Panc1 (cell line): ENCODE results near the gene USP10. TPM values are rescaled to one million over a fixed set of nuclear protein-coding genes. Genes with fewer than 3 reads are reported as not detected.

Experiments
- ATAC-seq: fragments of 200-7000 bp; cut with Tn5 transposase; 2 replicates; pipeline ENCODE4 v1.9.1; 2020; ENCODE audit warnings: mild to moderate bottlenecking, moderate library complexity
- BruUV-seq: library from RNA; stranded (reverse); fragments of 400-500 nt; replicated peaks from 2 replicates; lab custom pipeline; 2021; lab: Mats Ljungman, UMichigan
- CTCF ChIA-PET: fragments of 300-600 bp; sonication (Branson Sonifier 250); formaldehyde crosslinking; loops from one replicate; lab custom pipeline; 2022; ENCODE audit warnings: antibody characterized with exemption; lab: Charles Lee
- POLR2A ChIA-PET: fragments of 300-600 bp; sonication (Branson Sonifier 250); formaldehyde crosslinking; loops from one replicate; lab custom pipeline; 2022; ENCODE audit warnings: antibody characterized with exemption; lab: Charles Lee
- DNase-seq: peaks from one replicate; pipeline ENCODE4 v3.0.0-alpha.2; 2010; ENCODE audit warnings: low read depth, low spot score
- H3K27ac ChIP-seq: 2 replicates; pipeline ENCODE4 v1.5.1; 2011; ENCODE audit warnings: mild to moderate bottlenecking, low read length, inconsistent platforms
- H3K27me3 ChIP-seq: fragments of 200-500 bp; sonication (Bioruptor generic); 2 replicates; pipeline ENCODE4 v1.6.0; 2014; ENCODE audit warnings: low read length, inconsistent platforms; ENCODE audit not compliant: control insufficient read depth, insufficient read depth
- H3K36me3 ChIP-seq: fragments of 200-500 bp; sonication (Bioruptor generic); 2 replicates; pipeline ENCODE4 v1.5.1; 2014; ENCODE audit warnings: inconsistent platforms, mild to moderate bottlenecking, low read length, moderate library complexity; ENCODE audit not compliant: control insufficient read depth, insufficient read depth
- H3K4me1 ChIP-seq: 2 replicates; pipeline ENCODE4 v1.5.1; 2011; ENCODE audit warnings: inconsistent platforms, mild to moderate bottlenecking, low read length, moderate library complexity; ENCODE audit not compliant: control insufficient read depth, insufficient read depth
- H3K4me3 ChIP-seq, 2 experiments: 2 replicates each; pipeline ENCODE4 v1.5.1; 2011 to 2012; ENCODE audit warnings: low read depth in 2 of 2, low read length in 2 of 2, mild to moderate bottlenecking in 2 of 2, inconsistent platforms in 1 of 2, moderate library complexity in 1 of 2
- H3K9me3 ChIP-seq: fragments of 200-500 bp; sonication (Bioruptor generic); 2 replicates; pipeline ENCODE4 v1.5.1; 2014; ENCODE audit warnings: low read depth, mild to moderate bottlenecking, inconsistent platforms, low read length, moderate library complexity; ENCODE audit not compliant: control insufficient read depth, insufficient read depth
- POLR2AphosphoS5 ChIP-seq: IDR thresholded peaks from 2 replicates; pipeline ENCODE4 v1.6.1; 2012; ENCODE audit warnings: mild to moderate bottlenecking, low read depth, low read length, moderate library complexity
- SIN3A ChIP-seq: IDR thresholded peaks from 2 replicates; pipeline ENCODE4 v1.6.1; 2012; ENCODE audit warnings: low read depth, mild to moderate bottlenecking, low read length, moderate library complexity, borderline replicate concordance; ENCODE audit not compliant: insufficient read depth
- TCF7L2 ChIP-seq: IDR thresholded peaks from 2 replicates; pipeline ENCODE4 v1.6.1; 2011; ENCODE audit warnings: mild to moderate bottlenecking, low read depth, low read length, inconsistent platforms
- in situ Hi-C: cut with HindIII; loops from 2 replicates; pipeline ENCODE4 v1.10.0; 2016; ENCODE audit warnings: low sequenced_read_pairs, low pct_unique_long_range_greater_than_20kb
- intact Hi-C: fragments of 100-400 bp; cut with micrococcal nuclease; formaldehyde crosslinking; loops from one replicate; pipeline ENCODE4 v1.10.0; 2022; ENCODE audit not compliant: unreplicated experiment
- total RNA-seq: library from RNA; stranded (reverse); gene quantifications from one replicate; pipeline ENCODE4 v1.2.1, GENCODE V29; 2021; ENCODE audit not compliant: unreplicated experiment
- TF ChIP-seq, protein P1 (sequence below), 2 experiments: IDR thresholded peaks; 2 replicates each; pipeline ENCODE4 v1.6.1; 2011 to 2012; ENCODE audit warnings: low read depth in 2 of 2, control low read depth in 1 of 2, low read length in 1 of 2, mild to moderate bottlenecking in 1 of 2, moderate library complexity in 1 of 2; ENCODE audit not compliant: insufficient read depth in 1 of 2
- TF ChIP-seq, protein P2 (sequence below): fragments of 450-650 bp; IDR thresholded peaks from 2 replicates; pipeline ENCODE4 v1.5.1; 2017; ENCODE audit warnings: mild to moderate bottlenecking

The USP10 gene
- total RNA-seq, 1 experiment from 2014 or later = 77.4 TPM

GRCh38 chr16:84827131-84827574 lies 127.4 kb downstream of the USP10 start:
- DNase-seq = no peak
- intact Hi-C loops = no loop called here
- no peak for ATAC-seq
- CTCF ChIA-PET = no interaction called here
- no TSS peak for BruUV-seq
- Histone ChIP-seq H3K36me3 (no peaks in the 10 kb centered on the region), H3K27ac (no peak overlapping the region), H3K4me1 (peaks cover 3% of the 10 kb centered on the region; the same call in 1 of the 2 replicates), H3K27me3 (no peaks in the 10 kb centered on the region), H3K9me3 (no peaks in the 10 kb centered on the region), H3K4me3 (no peak overlapping the region)
- in situ Hi-C loops = no loop called here
- TF ChIP-seq, protein P1, sequence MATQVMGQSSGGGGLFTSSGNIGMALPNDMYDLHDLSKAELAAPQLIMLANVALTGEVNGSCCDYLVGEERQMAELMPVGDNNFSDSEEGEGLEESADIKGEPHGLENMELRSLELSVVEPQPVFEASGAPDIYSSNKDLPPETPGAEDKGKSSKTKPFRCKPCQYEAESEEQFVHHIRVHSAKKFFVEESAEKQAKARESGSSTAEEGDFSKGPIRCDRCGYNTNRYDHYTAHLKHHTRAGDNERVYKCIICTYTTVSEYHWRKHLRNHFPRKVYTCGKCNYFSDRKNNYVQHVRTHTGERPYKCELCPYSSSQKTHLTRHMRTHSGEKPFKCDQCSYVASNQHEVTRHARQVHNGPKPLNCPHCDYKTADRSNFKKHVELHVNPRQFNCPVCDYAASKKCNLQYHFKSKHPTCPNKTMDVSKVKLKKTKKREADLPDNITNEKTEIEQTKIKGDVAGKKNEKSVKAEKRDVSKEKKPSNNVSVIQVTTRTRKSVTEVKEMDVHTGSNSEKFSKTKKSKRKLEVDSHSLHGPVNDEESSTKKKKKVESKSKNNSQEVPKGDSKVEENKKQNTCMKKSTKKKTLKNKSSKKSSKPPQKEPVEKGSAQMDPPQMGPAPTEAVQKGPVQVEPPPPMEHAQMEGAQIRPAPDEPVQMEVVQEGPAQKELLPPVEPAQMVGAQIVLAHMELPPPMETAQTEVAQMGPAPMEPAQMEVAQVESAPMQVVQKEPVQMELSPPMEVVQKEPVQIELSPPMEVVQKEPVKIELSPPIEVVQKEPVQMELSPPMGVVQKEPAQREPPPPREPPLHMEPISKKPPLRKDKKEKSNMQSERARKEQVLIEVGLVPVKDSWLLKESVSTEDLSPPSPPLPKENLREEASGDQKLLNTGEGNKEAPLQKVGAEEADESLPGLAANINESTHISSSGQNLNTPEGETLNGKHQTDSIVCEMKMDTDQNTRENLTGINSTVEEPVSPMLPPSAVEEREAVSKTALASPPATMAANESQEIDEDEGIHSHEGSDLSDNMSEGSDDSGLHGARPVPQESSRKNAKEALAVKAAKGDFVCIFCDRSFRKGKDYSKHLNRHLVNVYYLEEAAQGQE (IDR thresholded peaks at IDR 0.05; ENCODE audit: insufficient read depth in 1 of 2, low read depth in 2 of 2, low read length in 1 of 2) = no peak
- TF ChIP-seq SIN3A (no peak), TCF7L2 (no peak), POLR2AphosphoS5 (no peak)
- TF ChIP-seq, protein P2, sequence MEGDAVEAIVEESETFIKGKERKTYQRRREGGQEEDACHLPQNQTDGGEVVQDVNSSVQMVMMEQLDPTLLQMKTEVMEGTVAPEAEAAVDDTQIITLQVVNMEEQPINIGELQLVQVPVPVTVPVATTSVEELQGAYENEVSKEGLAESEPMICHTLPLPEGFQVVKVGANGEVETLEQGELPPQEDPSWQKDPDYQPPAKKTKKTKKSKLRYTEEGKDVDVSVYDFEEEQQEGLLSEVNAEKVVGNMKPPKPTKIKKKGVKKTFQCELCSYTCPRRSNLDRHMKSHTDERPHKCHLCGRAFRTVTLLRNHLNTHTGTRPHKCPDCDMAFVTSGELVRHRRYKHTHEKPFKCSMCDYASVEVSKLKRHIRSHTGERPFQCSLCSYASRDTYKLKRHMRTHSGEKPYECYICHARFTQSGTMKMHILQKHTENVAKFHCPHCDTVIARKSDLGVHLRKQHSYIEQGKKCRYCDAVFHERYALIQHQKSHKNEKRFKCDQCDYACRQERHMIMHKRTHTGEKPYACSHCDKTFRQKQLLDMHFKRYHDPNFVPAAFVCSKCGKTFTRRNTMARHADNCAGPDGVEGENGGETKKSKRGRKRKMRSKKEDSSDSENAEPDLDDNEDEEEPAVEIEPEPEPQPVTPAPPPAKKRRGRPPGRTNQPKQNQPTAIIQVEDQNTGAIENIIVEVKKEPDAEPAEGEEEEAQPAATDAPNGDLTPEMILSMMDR = no peak
- POLR2A ChIA-PET = interaction anchor here (0.6 kb wide), 1 partner anchor 358 kb away, joined by 3 read pairs; no protein-coding TSS in a partner anchor

DNA sequence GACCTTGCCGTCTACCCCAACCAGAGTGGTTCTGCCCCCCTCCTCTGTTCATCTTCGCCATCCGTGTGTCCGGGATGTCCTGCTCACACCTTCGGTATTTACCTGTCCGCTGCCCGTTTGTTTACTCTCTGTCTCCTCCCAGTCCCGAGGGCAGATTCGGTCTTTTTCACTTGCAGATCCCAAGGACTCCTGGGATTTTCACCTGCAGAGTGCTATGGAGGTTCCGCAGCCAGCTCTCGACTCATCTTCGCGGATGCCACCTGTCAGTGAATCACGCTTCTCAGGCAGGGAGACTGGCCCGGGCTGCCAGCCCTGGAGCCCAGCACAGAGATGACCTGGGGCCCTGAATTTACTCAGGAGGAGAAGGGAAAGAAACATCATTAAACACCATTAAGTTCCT lies 128.1 kb downstream of the USP10 start:
- in situ Hi-C loops = no loop called here
- Histone ChIP-seq H3K9me3 (no peaks in the 10 kb centered on the region), H3K27me3 (no peaks in the 10 kb centered on the region), H3K4me1 (no peaks in the 10 kb centered on the region; the same call in 1 of the 2 replicates), H3K36me3 (no peaks in the 10 kb centered on the region), H3K27ac (no peak overlapping the region), H3K4me3 (no peak overlapping the region)
- CTCF ChIA-PET = no interaction called here
- intact Hi-C loops = no loop called here
- BruUV-seq = no TSS peak
- DNase-seq = no peak
- POLR2A ChIA-PET = no interaction called here
- no peak for ATAC-seq
- TF ChIP-seq, protein P2 = no peak
- TF ChIP-seq, protein P1 (IDR thresholded peaks at IDR 0.05; ENCODE audit: insufficient read depth in 1 of 2, low read depth in 2 of 2, low read length in 1 of 2) = no peak
- no peak for TF ChIP-seq POLR2AphosphoS5
- no peak for TF ChIP-seq SIN3A
- TF ChIP-seq TCF7L2 = no peak
